K562 (cell line): ENCODE measurements around the gene RUFY2. TPM values are rescaled to one million over a fixed set of nuclear protein-coding genes. Genes with fewer than 3 reads are reported as not detected.

Source experiments
- BCOR ChIP-seq: fragments of 450-650 bp; IDR thresholded peaks from 2 replicates; pipeline ENCODE4 v1.6.1; 2016
- CBFA2T2 ChIP-seq: fragments of 450-650 bp; conservative IDR thresholded peaks from 2 replicates; pipeline ENCODE4 v1.6.1; 2017; ENCODE audit warnings: mild to moderate bottlenecking
- CHD2 ChIP-seq: IDR thresholded peaks from 2 replicates; pipeline ENCODE4 v1.6.1; 2011; ENCODE audit warnings: low read depth, low read length
- COPS2 ChIP-seq: fragments of 450-650 bp; conservative IDR thresholded peaks from 2 replicates; pipeline ENCODE4 v1.6.1; 2016; ENCODE audit warnings: mild to moderate bottlenecking, moderate library complexity
- CREB3L1 ChIP-seq: fragments of 450-650 bp; IDR thresholded peaks from 2 replicates; pipeline ENCODE4 v1.6.1; 2014; ENCODE audit warnings: low read depth, mild to moderate bottlenecking, moderate library complexity, borderline replicate concordance
- EGR1 ChIP-seq: fragments of 450-650 bp; conservative IDR thresholded peaks from 2 replicates; pipeline ENCODE4 v1.6.1; 2017; ENCODE audit warnings: mild to moderate bottlenecking
- ELF1 ChIP-seq: fragments of 200-800 bp; sonication (Bioruptor generic); IDR thresholded peaks from 2 replicates; pipeline ENCODE4 v1.6.1; 2016; ENCODE audit warnings: missing genetic modification characterization, missing compliant biosample characterization
- HEY1 ChIP-seq: fragments of 250-450 bp; sonication (Bioruptor Pico); IDR thresholded peaks from 2 replicates; pipeline ENCODE4 v1.5.0; 2020; ENCODE audit warnings: mild to moderate bottlenecking, moderate library complexity, borderline replicate concordance
- IRF1 ChIP-seq: sonication (generic); formaldehyde crosslinking; IDR thresholded peaks from 2 replicates; pipeline ENCODE4 v1.8.0; 2022; ENCODE audit warnings: missing genetic modification reagents, mild to moderate bottlenecking, borderline replicate concordance
- KDM4B ChIP-seq, 2 experiments: fragments of 450-650 bp in 1 of 2; sonication (generic) in 1 of 2; IDR thresholded peaks; 2 replicates each; pipeline ENCODE4 v1.6.1; 2016 to 2017; ENCODE audit warnings: borderline replicate concordance in 2 of 2, antibody characterized with exemption in 1 of 2, low read depth in 1 of 2, mild to moderate bottlenecking in 1 of 2
- NR2F6 ChIP-seq: fragments of 450-650 bp; formaldehyde crosslinking; IDR thresholded peaks from 2 replicates; pipeline ENCODE4 v1.4.0; 2020; ENCODE audit warnings: mild to moderate bottlenecking
- PML ChIP-seq: IDR thresholded peaks from 2 replicates; pipeline ENCODE4 v1.6.1; 2012; ENCODE audit warnings: low read length, inconsistent platforms
- PRPF4 ChIP-seq: fragments of 200-400 bp; formaldehyde crosslinking; IDR thresholded peaks from one replicate; pipeline ENCODE4 v1.6.1; 2017; ENCODE audit warnings: low read length, low read depth, mild to moderate bottlenecking; ENCODE audit not compliant: insufficient read depth, poor library complexity, severe bottlenecking
- RBM39 ChIP-seq: fragments of 200-400 bp; formaldehyde crosslinking; optimal IDR thresholded peaks from 2 replicates; pipeline ENCODE3; 2018; ENCODE audit warnings: low read depth, low read length
- RCOR1 ChIP-seq, 2 experiments: IDR thresholded peaks; 2 replicates each; pipeline ENCODE4 v1.6.1; 2012; ENCODE audit warnings: low read depth in 2 of 2, low read length in 2 of 2, borderline replicate concordance in 1 of 2, improper control_type of control experiment in 1 of 2
- SRSF3 ChIP-seq: fragments of 200-400 bp; formaldehyde crosslinking; IDR thresholded peaks from 2 replicates; pipeline ENCODE4 v1.6.1; 2016; ENCODE audit warnings: mild to moderate bottlenecking, low read length, moderate library complexity; ENCODE audit not compliant: insufficient read depth
- TAF7 ChIP-seq: fragments of 450-650 bp; IDR thresholded peaks from 2 replicates; pipeline ENCODE4 v1.6.1; 2016; ENCODE audit warnings: missing genetic modification characterization, missing compliant biosample characterization
- U2AF1 ChIP-seq: fragments of 200-400 bp; formaldehyde crosslinking; optimal IDR thresholded peaks from 2 replicates; pipeline ENCODE3; 2017; ENCODE audit warnings: mild to moderate bottlenecking, low read depth, low read length, moderate library complexity
- ZBTB17 ChIP-seq: fragments of 450-650 bp; formaldehyde crosslinking; IDR thresholded peaks from 2 replicates; pipeline ENCODE4 v1.4.0; 2020; ENCODE audit warnings: mild to moderate bottlenecking
- ZFP30 ChIP-seq: fragments of 250-450 bp; sonication (Bioruptor Pico); IDR thresholded peaks from 2 replicates; pipeline ENCODE4 v1.8.0; 2022; ENCODE audit warnings: moderate library complexity, mild to moderate bottlenecking, inconsistent platforms, borderline replicate concordance
- polyA plus RNA-seq, 8 experiments: library from polyadenylated mRNA; depleted of rRNA in 4 of 8; stranded (reverse) in 5 of 8; unstranded in 3 of 8; fragments of >200 nt; fragmentation: Nextera tagmentation in 2 of 8; fragmentation: Illumina TruSeq in 1 of 8; extraction: Ambion mirVana in 2 of 8; extraction: Trizol in 1 of 8; gene quantifications; 2 replicates each; pipeline versions ENCODE4 v1.2.1 to v1.2.3, GENCODE V29; 2011 to 2014; ENCODE audit warnings: inconsistent platforms in 1 of 8, missing spikeins in 1 of 8
- total RNA-seq, 7 experiments: library from RNA; depleted of rRNA in 6 of 7; stranded (reverse); fragments of >200 nt in 6 of 7; fragmentation: Illumina TruSeq in 2 of 7; extraction: Trizol in 2 of 7; gene quantifications; 2 replicates each; pipeline versions ENCODE4 v1.2.1 to v1.2.3, GENCODE V29; 2011 to 2021; ENCODE audit warnings: low replicate concordance in 1 of 7
- TF ChIP-seq, protein P1 (sequence below): sonication (generic); formaldehyde crosslinking; IDR thresholded peaks from 2 replicates; pipeline ENCODE4 v1.8.0; 2022; ENCODE audit warnings: mild to moderate bottlenecking, missing genetic modification reagents
- TF ChIP-seq, protein P2 (sequence below), 3 experiments: IDR thresholded peaks in 2 of 3; conservative IDR thresholded peaks in 1 of 3; 2 replicates each; pipeline ENCODE4 v1.5.1; 2011 to 2012; ENCODE audit warnings: low read length in 3 of 3, mild to moderate bottlenecking in 3 of 3, control low read depth in 2 of 3, improper control_type of control experiment in 1 of 3, inconsistent platforms in 1 of 3, low read depth in 1 of 3, mixed read lengths in 1 of 3, moderate library complexity in 1 of 3; ENCODE audit not compliant: insufficient read depth in 2 of 3

Gene RUFY2
- total and polyA plus RNA-seq, 9 of the 15 experiments (the other 6 are each of a cell fraction or from before 2014, with no cell fraction given): 3.7 to 20.1 (median 12.6) TPM

DNA sequence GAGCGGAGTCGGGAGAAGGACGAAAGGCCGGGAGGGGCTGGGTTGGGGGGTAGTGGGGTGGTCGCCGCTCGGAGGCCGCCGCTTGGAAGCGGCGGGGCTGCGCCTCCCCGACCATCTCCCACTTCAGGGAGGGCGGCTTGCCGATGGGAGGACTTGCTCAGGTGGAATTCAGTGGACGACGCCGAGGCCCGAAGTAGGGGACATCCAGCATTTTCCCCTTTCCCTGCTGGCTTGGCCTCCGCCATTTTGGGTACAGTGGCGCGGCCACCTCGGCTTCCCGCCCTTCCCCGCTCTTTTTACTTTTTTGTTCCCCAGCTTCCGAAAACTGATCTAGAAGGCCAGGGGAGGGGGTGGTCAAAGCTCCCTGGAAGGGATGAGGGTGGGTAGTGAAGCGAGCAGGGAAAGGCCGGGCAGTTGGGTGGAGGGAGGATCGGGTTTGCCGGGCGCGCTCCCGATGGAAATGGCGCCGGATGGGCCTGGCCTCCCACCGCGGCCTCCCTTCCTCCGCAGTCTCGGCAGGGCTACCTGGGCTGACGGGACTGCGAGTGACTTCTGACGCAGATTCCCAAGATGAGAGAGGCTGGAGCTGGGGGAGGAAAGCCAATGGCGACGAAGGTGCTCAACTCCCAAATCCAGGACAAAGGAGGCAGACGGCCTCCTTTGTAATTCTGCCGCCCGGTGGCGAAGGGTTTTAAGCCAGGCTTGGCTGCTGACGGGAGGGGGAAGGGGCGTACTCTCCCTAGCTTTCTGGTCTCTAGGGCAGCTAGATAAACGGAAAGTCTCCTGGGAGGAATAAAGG lies 74.6 kb downstream of the RUFY2 start, which contains the start of gene PBLD (continued):
- TF ChIP-seq, protein P1, sequence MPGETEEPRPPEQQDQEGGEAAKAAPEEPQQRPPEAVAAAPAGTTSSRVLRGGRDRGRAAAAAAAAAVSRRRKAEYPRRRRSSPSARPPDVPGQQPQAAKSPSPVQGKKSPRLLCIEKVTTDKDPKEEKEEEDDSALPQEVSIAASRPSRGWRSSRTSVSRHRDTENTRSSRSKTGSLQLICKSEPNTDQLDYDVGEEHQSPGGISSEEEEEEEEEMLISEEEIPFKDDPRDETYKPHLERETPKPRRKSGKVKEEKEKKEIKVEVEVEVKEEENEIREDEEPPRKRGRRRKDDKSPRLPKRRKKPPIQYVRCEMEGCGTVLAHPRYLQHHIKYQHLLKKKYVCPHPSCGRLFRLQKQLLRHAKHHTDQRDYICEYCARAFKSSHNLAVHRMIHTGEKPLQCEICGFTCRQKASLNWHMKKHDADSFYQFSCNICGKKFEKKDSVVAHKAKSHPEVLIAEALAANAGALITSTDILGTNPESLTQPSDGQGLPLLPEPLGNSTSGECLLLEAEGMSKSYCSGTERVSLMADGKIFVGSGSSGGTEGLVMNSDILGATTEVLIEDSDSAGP (CRISPR knock-in tag): no peak; the same call in 1 of the 2 replicates
- TF ChIP-seq ZBTB17 (CRISPR knock-in tag): peak; percentile 81
- no peak for TF ChIP-seq CREB3L1
- no peak for TF ChIP-seq ZFP30 (CRISPR knock-in tag)
- peak; percentile 97 for TF ChIP-seq RBM39
- peak in 1 of 2 experiments; percentile 66; a peak in 1 of 4 replicates for TF ChIP-seq KDM4B (IDR thresholded peaks at IDR 0.05; ENCODE audit: borderline replicate concordance in 2 of 2, low read depth in 1 of 2)
- peak; percentile 29; the same call in 1 of the 2 replicates for TF ChIP-seq SRSF3
- peak; percentile 73; the same call in 1 of the 2 replicates for TF ChIP-seq BCOR
- no peak for TF ChIP-seq CBFA2T2
- no peak; the same call in 1 of the 2 replicates for TF ChIP-seq IRF1
- TF ChIP-seq RCOR1 (IDR thresholded peaks at IDR 0.05; ENCODE audit: borderline replicate concordance in 1 of 2, low read depth in 2 of 2, low read length in 2 of 2): peak; percentile 15 to 65; a peak in 3 of 4 replicates
- TF ChIP-seq HEY1 (CRISPR knock-in tag): peak; percentile 55; the same call in 1 of the 2 replicates
- peak; percentile 44; the same call in 1 of the 2 replicates for TF ChIP-seq EGR1
- TF ChIP-seq TAF7: peak; percentile 78
- peak; percentile 84 for TF ChIP-seq PML
- no peak for TF ChIP-seq ELF1 (tag)
- peak; percentile 14; the same call in 1 of the 2 replicates for TF ChIP-seq CHD2
- TF ChIP-seq U2AF1: no peak
- TF ChIP-seq, protein P2, sequence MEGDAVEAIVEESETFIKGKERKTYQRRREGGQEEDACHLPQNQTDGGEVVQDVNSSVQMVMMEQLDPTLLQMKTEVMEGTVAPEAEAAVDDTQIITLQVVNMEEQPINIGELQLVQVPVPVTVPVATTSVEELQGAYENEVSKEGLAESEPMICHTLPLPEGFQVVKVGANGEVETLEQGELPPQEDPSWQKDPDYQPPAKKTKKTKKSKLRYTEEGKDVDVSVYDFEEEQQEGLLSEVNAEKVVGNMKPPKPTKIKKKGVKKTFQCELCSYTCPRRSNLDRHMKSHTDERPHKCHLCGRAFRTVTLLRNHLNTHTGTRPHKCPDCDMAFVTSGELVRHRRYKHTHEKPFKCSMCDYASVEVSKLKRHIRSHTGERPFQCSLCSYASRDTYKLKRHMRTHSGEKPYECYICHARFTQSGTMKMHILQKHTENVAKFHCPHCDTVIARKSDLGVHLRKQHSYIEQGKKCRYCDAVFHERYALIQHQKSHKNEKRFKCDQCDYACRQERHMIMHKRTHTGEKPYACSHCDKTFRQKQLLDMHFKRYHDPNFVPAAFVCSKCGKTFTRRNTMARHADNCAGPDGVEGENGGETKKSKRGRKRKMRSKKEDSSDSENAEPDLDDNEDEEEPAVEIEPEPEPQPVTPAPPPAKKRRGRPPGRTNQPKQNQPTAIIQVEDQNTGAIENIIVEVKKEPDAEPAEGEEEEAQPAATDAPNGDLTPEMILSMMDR (IDR thresholded peaks at IDR 0.05 in 2 of 3, conservative IDR thresholded peaks at IDR 0.05 in 1 of 3; ENCODE audit: insufficient read depth in 2 of 3, low read depth in 1 of 3, low read length in 3 of 3): peak; percentile 69 to 77 (median 70)
- TF ChIP-seq COPS2: no peak
- peak; percentile 80; the same call in 1 of the 2 replicates for TF ChIP-seq NR2F6 (CRISPR knock-in tag)
- TF ChIP-seq PRPF4: peak; percentile 82
